CD14-positive monocyte (primary cell): ENCODE data around the gene ANKRD31. TPM values are rescaled to one million over a fixed set of nuclear protein-coding genes. Genes with fewer than 3 reads are reported as not detected.

ENCODE experiments used
- DNase-seq, 3 donors: peaks; one replicate each; pipeline ENCODE4 v3.0.0-alpha.2; 2011 to 2022
- H2AFZ ChIP-seq: 2 replicates; pipeline ENCODE4 v1.6.0; 2012; ENCODE audit warnings: mild to moderate bottlenecking, low read depth, low read length, inconsistent platforms; ENCODE audit not compliant: insufficient read depth, poor library complexity, severe bottlenecking
- H3K27ac ChIP-seq, 2 donors: 1 replicate in 1 of 2; 2 replicates in 1 of 2; pipeline ENCODE4 v1.5.1; 2012 to 2013; ENCODE audit warnings: low read length in 2 of 2, control low read depth in 1 of 2, inconsistent platforms in 1 of 2, low read depth in 1 of 2, mild to moderate bottlenecking in 1 of 2
- H3K27me3 ChIP-seq, 2 donors: one replicate each; pipeline versions ENCODE4 v1.6.0 to v1.6.1; 2011 to 2013; ENCODE audit warnings: low read length in 2 of 2; ENCODE audit not compliant: control insufficient read depth in 2 of 2, insufficient read depth in 2 of 2
- H3K36me3 ChIP-seq, 2 donors: replicated peaks in 1 of 2; 1 replicate in 1 of 2; 2 replicates in 1 of 2; pipeline versions ENCODE4 v1.5.1 to v1.6.1; 2012 to 2013; ENCODE audit warnings: low read length in 2 of 2, control low read depth in 1 of 2, inconsistent platforms in 1 of 2, mild to moderate bottlenecking in 1 of 2; ENCODE audit not compliant: insufficient read depth in 2 of 2, control insufficient read depth in 1 of 2
- H3K4me1 ChIP-seq, 2 donors: 1 replicate in 1 of 2; 2 replicates in 1 of 2; pipeline versions ENCODE4 v1.5.1 to v1.6.1; 2012 to 2013; ENCODE audit warnings: low read length in 2 of 2, control low read depth in 1 of 2, inconsistent platforms in 1 of 2, mild to moderate bottlenecking in 1 of 2, moderate library complexity in 1 of 2; ENCODE audit not compliant: insufficient read depth in 2 of 2, control insufficient read depth in 1 of 2
- H3K4me2 ChIP-seq: replicated peaks from 2 replicates; pipeline ENCODE3; 2012; ENCODE audit warnings: low read length, moderate library complexity, mild to moderate bottlenecking; ENCODE audit not compliant: poor library complexity, severe bottlenecking; ENCODE audit errors: extremely low read depth
- H3K4me3 ChIP-seq, 3 experiments: fragments of 200-600 bp in 1 of 3; sonication (generic) in 1 of 3; replicated peaks in 1 of 3; 1 replicate in 2 of 3; 2 replicates in 1 of 3; pipeline ENCODE4 v1.5.1; 2011 to 2013; ENCODE audit warnings: low read length in 3 of 3, mild to moderate bottlenecking in 3 of 3, control low read depth in 2 of 3, low read depth in 2 of 3, inconsistent platforms in 1 of 3, moderate library complexity in 1 of 3
- H3K79me2 ChIP-seq: 2 replicates; pipeline ENCODE4 v1.6.0; 2012; ENCODE audit warnings: mild to moderate bottlenecking, control low read depth, inconsistent platforms, low read length, moderate library complexity; ENCODE audit not compliant: insufficient read depth
- H3K9ac ChIP-seq: 2 replicates; pipeline ENCODE4 v1.6.0; 2017; ENCODE audit warnings: low read length, mild to moderate bottlenecking; ENCODE audit not compliant: insufficient read depth, poor library complexity, severe bottlenecking
- H3K9me3 ChIP-seq, 2 donors: replicated peaks in 1 of 2; 1 replicate in 1 of 2; 2 replicates in 1 of 2; pipeline versions ENCODE4 v1.5.1 to v1.6.1; 2012 to 2013; ENCODE audit warnings: low read length in 2 of 2, control low read depth in 1 of 2; ENCODE audit not compliant: control insufficient read depth in 1 of 2, insufficient read depth in 1 of 2
- H4K20me1 ChIP-seq: 2 replicates; pipeline ENCODE4 v1.6.0; 2012; ENCODE audit warnings: mild to moderate bottlenecking, low read length, control low read depth, moderate library complexity; ENCODE audit not compliant: insufficient read depth
- H3K27ac Mint-ChIP-seq, 7 donors: one replicate each; pipeline ENCODE4 v1.8.0; 2020; ENCODE audit warnings: mild to moderate bottlenecking in 7 of 7, mixed read lengths in 7 of 7, moderate library complexity in 6 of 7, inconsistent platforms in 2 of 7
- H3K27me3 Mint-ChIP-seq, 3 donors: one replicate each; pipeline ENCODE4 v1.8.0; 2021 to 2022; ENCODE audit warnings: low read depth in 3 of 3, mild to moderate bottlenecking in 3 of 3, mixed read lengths in 3 of 3, moderate library complexity in 3 of 3, inconsistent platforms in 1 of 3
- H3K36me3 Mint-ChIP-seq, 2 donors: one replicate each; pipeline ENCODE4 v1.8.0; 2020; ENCODE audit warnings: mixed read lengths in 2 of 2, inconsistent platforms in 1 of 2, mild to moderate bottlenecking in 1 of 2
- H3K4me1 Mint-ChIP-seq: one replicate; pipeline ENCODE4 v1.8.0; 2020; ENCODE audit warnings: mild to moderate bottlenecking, mixed read lengths
- H3K4me3 Mint-ChIP-seq, 2 donors: one replicate each; pipeline ENCODE4 v1.8.0; 2020; ENCODE audit warnings: mild to moderate bottlenecking in 2 of 2, mixed read lengths in 2 of 2, moderate library complexity in 1 of 2
- H3K9me3 Mint-ChIP-seq, 7 donors: one replicate each; pipeline ENCODE4 v1.8.0; 2020 to 2022; ENCODE audit warnings: mixed read lengths in 7 of 7, mild to moderate bottlenecking in 6 of 7, moderate library complexity in 6 of 7, inconsistent platforms in 2 of 7
- WGBS: methylation state at CpG from one replicate; pipeline ENCODE4 v1.1.5; 2013; ENCODE audit warnings: missing lambda C conversion rate; ENCODE audit not compliant: insufficient coverage; 5-methylcytosine and 5-hydroxymethylcytosine counted together
- intact Hi-C, 2 donors: fragments of 100-400 bp; cut with micrococcal nuclease; formaldehyde crosslinking; loops; one replicate each; pipeline versions ENCODE4 v1.15.0 to v1.15.1; 2023
- polyA plus RNA-seq, 3 donors: library from polyadenylated mRNA; depleted of rRNA in 1 of 3; unstranded in 2 of 3; stranded (reverse) in 1 of 3; fragments of 300-500 nt in 2 of 3; fragments of >200 nt in 1 of 3; fragmentation: Illumina TruSeq in 2 of 3; gene quantifications; 1 replicate in 2 of 3; 2 replicates in 1 of 3; pipeline ENCODE4 v1.2.3, GENCODE V29; 2012 to 2021
- TF ChIP-seq, protein P1 (sequence below): fragments of 200-600 bp; IDR thresholded peaks from one replicate; pipeline ENCODE4 v1.8.0; 2022; ENCODE audit warnings: antibody characterized with exemption, mild to moderate bottlenecking

ANKRD31 gene
- polyA plus RNA-seq, 3 donors: 0.05 TPM; not detected in 2

DNA sequence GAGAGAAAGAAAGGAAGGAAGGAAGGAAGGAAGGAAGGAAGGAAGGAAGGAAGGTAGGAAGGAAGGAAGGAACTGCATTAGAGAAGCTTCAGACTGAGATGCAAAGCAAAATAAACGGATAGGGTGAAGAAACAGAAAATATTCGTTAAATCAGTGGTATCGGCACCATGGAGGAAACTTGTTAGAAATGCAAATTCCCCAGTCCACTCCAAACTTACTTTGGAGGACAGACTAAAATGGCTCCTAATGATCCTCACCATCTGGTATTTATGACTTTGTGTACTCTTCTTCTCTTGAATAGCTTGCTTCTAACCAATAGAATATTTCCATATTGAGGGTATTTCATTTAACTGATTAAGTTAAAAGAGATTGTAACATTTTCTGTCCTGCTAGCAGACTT lies 96.4 kb downstream of the ANKRD31 start:
- no peaks in the 10 kb centered on the region for H3K4me1 Mint-ChIP-seq
- WGBS: no CpG with 5 or more reads among the region's 3 CpGs
- Histone ChIP-seq H3K4me3 (no peak overlapping the region), H3K27ac (no peak overlapping the region), H3K4me1 (no peaks in the 10 kb centered on the region), H3K79me2 (no peaks in the 10 kb centered on the region), H2AFZ (no peak overlapping the region), H3K4me2 (no peak overlapping the region), H3K36me3 (no peaks in the 10 kb centered on the region), H4K20me1 (no peaks in the 10 kb centered on the region), H3K9ac (no peak overlapping the region), H3K27me3 (no peaks in the 10 kb centered on the region), H3K9me3 (no peaks in the 10 kb centered on the region)
- H3K36me3 Mint-ChIP-seq: no peaks in the 10 kb centered on the region
- H3K27ac Mint-ChIP-seq: no peak overlapping the region
- peaks cover 1 to 13% (median 5%) of the 10 kb centered on the region in 7 donors for H3K9me3 Mint-ChIP-seq
- TF ChIP-seq, protein P1, sequence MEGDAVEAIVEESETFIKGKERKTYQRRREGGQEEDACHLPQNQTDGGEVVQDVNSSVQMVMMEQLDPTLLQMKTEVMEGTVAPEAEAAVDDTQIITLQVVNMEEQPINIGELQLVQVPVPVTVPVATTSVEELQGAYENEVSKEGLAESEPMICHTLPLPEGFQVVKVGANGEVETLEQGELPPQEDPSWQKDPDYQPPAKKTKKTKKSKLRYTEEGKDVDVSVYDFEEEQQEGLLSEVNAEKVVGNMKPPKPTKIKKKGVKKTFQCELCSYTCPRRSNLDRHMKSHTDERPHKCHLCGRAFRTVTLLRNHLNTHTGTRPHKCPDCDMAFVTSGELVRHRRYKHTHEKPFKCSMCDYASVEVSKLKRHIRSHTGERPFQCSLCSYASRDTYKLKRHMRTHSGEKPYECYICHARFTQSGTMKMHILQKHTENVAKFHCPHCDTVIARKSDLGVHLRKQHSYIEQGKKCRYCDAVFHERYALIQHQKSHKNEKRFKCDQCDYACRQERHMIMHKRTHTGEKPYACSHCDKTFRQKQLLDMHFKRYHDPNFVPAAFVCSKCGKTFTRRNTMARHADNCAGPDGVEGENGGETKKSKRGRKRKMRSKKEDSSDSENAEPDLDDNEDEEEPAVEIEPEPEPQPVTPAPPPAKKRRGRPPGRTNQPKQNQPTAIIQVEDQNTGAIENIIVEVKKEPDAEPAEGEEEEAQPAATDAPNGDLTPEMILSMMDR: no peak
- H3K27me3 Mint-ChIP-seq: peaks cover 0 to 4% (median 3%) of the 10 kb centered on the region in 3 donors
- intact Hi-C loops: no loop called here
- no peak for DNase-seq
- H3K4me3 Mint-ChIP-seq: no peak overlapping the region

DNA sequence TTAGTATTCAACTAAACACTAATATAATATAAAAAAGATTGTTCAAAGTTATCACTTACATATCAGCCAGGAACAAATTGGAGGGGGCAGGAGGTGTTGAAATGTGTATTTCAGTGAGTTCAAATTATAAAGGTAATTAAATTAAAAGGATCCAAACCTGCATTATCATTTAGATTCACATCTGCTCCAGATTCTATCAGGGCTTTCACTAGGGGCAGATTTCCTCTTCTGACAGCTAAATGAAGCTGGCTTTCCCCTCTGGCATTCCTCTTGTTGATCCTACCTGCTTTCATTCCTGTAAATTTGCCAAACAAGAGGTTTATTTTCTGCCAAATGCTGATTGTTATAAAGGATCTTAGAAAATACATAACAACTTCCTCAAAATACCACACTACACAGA lies 98.0 kb downstream of the ANKRD31 start:
- Mint-ChIP-seq H3K4me3 (no peak overlapping the region), H3K27me3 (peaks cover 0 to 4% (median 3%) of the 10 kb centered on the region in 3 donors), H3K4me1 (no peaks in the 10 kb centered on the region), H3K27ac (no peak overlapping the region), H3K36me3 (no peaks in the 10 kb centered on the region), H3K9me3 (peaks cover 2 to 17% (median 8%) of the 10 kb centered on the region in 7 donors)
- Histone ChIP-seq H3K9ac (no peak overlapping the region), H3K4me2 (no peak overlapping the region), H3K27me3 (no peaks in the 10 kb centered on the region), H3K4me3 (no peak overlapping the region), H3K9me3 (no peaks in the 10 kb centered on the region), H3K4me1 (no peaks in the 10 kb centered on the region), H3K36me3 (no peaks in the 10 kb centered on the region), H2AFZ (no peak overlapping the region), H3K79me2 (no peaks in the 10 kb centered on the region), H4K20me1 (no peaks in the 10 kb centered on the region), H3K27ac (no peak overlapping the region)
- intact Hi-C loops: no loop called here
- DNase-seq: no peak
- TF ChIP-seq, protein P1: no peak
